Measurements from ENCODE around the gene MED20.

MED20 gene

GRCh38 chr6:41920921-41921711 lies at the start of gene MED20, which contains the start of gene BYSL:
MED20 (minus strand) TSS chr6:41921139; CDS start chr6:41921018, 121 bp downstream.
BYSL (plus strand) TSS chr6:41921499; CDS start chr6:41921563, 64 bp downstream.
- no peaks in the 10 kb centered on the region for H3K27me3 ChIP-seq
- H4K20me1 ChIP-seq = peaks cover 0 to 41% (median 36%) of the 10 kb centered on the region in 11 experiments; a peak in 19 of 22 replicates
- peaks cover 44 to 68% (median 59%) of the 10 kb centered on the region in 10 experiments for H3K4me1 ChIP-seq
- H3K9me3 ChIP-seq (replicated peaks in 1 of 11) = no peaks in the 10 kb centered on the region
- H3K4me3 ChIP-seq = peak within 1 kb of the TSS; percentile 77 to 94 (median 90)
- peak within 1 kb of the TSS; percentile 87 to 97 (median 96) for H3K4me2 ChIP-seq
- H3K36me3 ChIP-seq = peaks cover 16 to 58% (median 42%) of the 10 kb centered on the region in 11 experiments
- H3K27ac ChIP-seq = peak within 1 kb of the TSS; percentile 90 to 98 (median 94)
- peak in 4 of 11 experiments; percentile 31 to 71 (median 52); a peak in 7 of 22 replicates for TF ChIP-seq Cebpa-rat (IDR thresholded peaks at IDR 0.05)
- peak within 1 kb of the TSS; percentile 90 to 99 (median 93) for H3K9ac ChIP-seq

- H3K9me3 ChIP-seq (replicated peaks in 1 of 11) = peaks cover 0 to 6% (median 0%) of the 10 kb centered on the region in 11 experiments; a peak in 5 of 22 replicates
- peak overlapping the region in 9 of 11 experiments; percentile 40 to 64 (median 52); a peak in 16 of 22 replicates for H3K9ac ChIP-seq
- H3K27me3 ChIP-seq = no peaks in the 10 kb centered on the region
- peaks cover 69 to 100% (median 99%) of the 10 kb centered on the region in 10 experiments for H3K4me1 ChIP-seq
- H3K36me3 ChIP-seq = peaks cover 0 to 7% (median 0%) of the 10 kb centered on the region in 11 experiments; a peak in 1 of 22 replicates
- no peak overlapping the region for H3K4me3 ChIP-seq
- peak overlapping the region; percentile 54 to 92 (median 69) for H3K4me2 ChIP-seq
- peak overlapping the region; percentile 59 to 99 (median 79); a peak in 21 of 22 replicates for H3K27ac ChIP-seq
- no peaks in the 10 kb centered on the region for H4K20me1 ChIP-seq
- peak in 3 of 11 experiments; percentile 11 to 42 (median 35); a peak in 1 of 22 replicates for TF ChIP-seq Cebpa-rat (IDR thresholded peaks at IDR 0.05)
These were observed 49.5 kb upstream of the MED20 start for GRCh38 chr6:41970436-41970846.

GRCh38 chr6:41967312-41968287 lies 46.7 kb upstream of the MED20 start:
- H3K9me3 ChIP-seq (replicated peaks in 1 of 11) = peaks cover 0 to 6% (median 0%) of the 10 kb centered on the region in 11 experiments; a peak in 5 of 22 replicates
- peaks cover 42 to 98% (median 84%) of the 10 kb centered on the region in 10 experiments for H3K4me1 ChIP-seq
- peak overlapping the region in 9 of 11 experiments; percentile 16 to 99 (median 79); a peak in 17 of 22 replicates for H3K27ac ChIP-seq
- peak overlapping the region in 6 of 11 experiments; percentile 0 to 57 (median 34); a peak in 10 of 22 replicates for H3K9ac ChIP-seq
- H3K4me2 ChIP-seq = peak overlapping the region; percentile 4 to 92 (median 59); a peak in 21 of 22 replicates
- H3K36me3 ChIP-seq = peaks cover 0 to 9% (median 0%) of the 10 kb centered on the region in 11 experiments; a peak in 2 of 22 replicates
- H3K27me3 ChIP-seq = no peaks in the 10 kb centered on the region
- TF ChIP-seq Cebpa-rat (IDR thresholded peaks at IDR 0.05) = no peak
- H4K20me1 ChIP-seq = no peaks in the 10 kb centered on the region
- H3K4me3 ChIP-seq = no peak overlapping the region

GRCh38 chr6:41966961-41967311 lies 46.0 kb upstream of the MED20 start:
- Histone ChIP-seq H3K4me3 (no peak overlapping the region), H3K27ac (peak overlapping the region in 9 of 11 experiments; percentile 16 to 99 (median 79); a peak in 17 of 22 replicates), H4K20me1 (no peaks in the 10 kb centered on the region), H3K4me1 (peaks cover 42 to 92% (median 82%) of the 10 kb centered on the region in 10 experiments), H3K9ac (peak overlapping the region in 4 of 11 experiments; percentile 0 to 57 (median 36); a peak in 6 of 22 replicates), H3K9me3 (replicated peaks in 1 of 11) (peaks cover 0 to 6% (median 0%) of the 10 kb centered on the region in 11 experiments; a peak in 5 of 22 replicates), H3K36me3 (peaks cover 0 to 9% (median 0%) of the 10 kb centered on the region in 11 experiments; a peak in 2 of 22 replicates), H3K27me3 (no peaks in the 10 kb centered on the region), H3K4me2 (peak overlapping the region; percentile 4 to 92 (median 59); a peak in 21 of 22 replicates)
- TF ChIP-seq Cebpa-rat (IDR thresholded peaks at IDR 0.05) = no peak

GRCh38 chr6:41966214-41966920 lies 45.4 kb upstream of the MED20 start:
- Histone ChIP-seq H3K9ac (peak overlapping the region in 2 of 11 experiments; percentile 55 to 57; a peak in 1 of 22 replicates), H3K4me3 (no peak overlapping the region), H3K9me3 (replicated peaks in 1 of 11) (peaks cover 0 to 4% (median 0%) of the 10 kb centered on the region in 11 experiments; a peak in 5 of 22 replicates), H3K4me1 (peaks cover 44 to 92% (median 81%) of the 10 kb centered on the region in 10 experiments), H4K20me1 (no peaks in the 10 kb centered on the region), H3K36me3 (peaks cover 0 to 9% (median 0%) of the 10 kb centered on the region in 11 experiments; a peak in 2 of 22 replicates), H3K27ac (peak overlapping the region in 9 of 11 experiments; percentile 16 to 99 (median 79); a peak in 13 of 22 replicates), H3K27me3 (no peaks in the 10 kb centered on the region), H3K4me2 (peak overlapping the region; percentile 4 to 92 (median 59); a peak in 18 of 22 replicates)
- no peak for TF ChIP-seq Cebpa-rat (IDR thresholded peaks at IDR 0.05)

GRCh38 chr6:41965429-41966213 lies 44.7 kb upstream of the MED20 start:
- Histone ChIP-seq H3K27me3 (no peaks in the 10 kb centered on the region), H3K4me1 (peaks cover 44 to 92% (median 79%) of the 10 kb centered on the region in 10 experiments), H4K20me1 (no peaks in the 10 kb centered on the region), H3K9me3 (replicated peaks in 1 of 11) (no peaks in the 10 kb centered on the region), H3K4me2 (peak overlapping the region in 7 of 11 experiments; percentile 6 to 38 (median 30); a peak in 7 of 22 replicates), H3K4me3 (no peak overlapping the region), H3K36me3 (peaks cover 0 to 9% (median 0%) of the 10 kb centered on the region in 11 experiments; a peak in 3 of 22 replicates), H3K27ac (peak overlapping the region in 5 of 11 experiments; percentile 10 to 99 (median 93); a peak in 8 of 22 replicates), H3K9ac (peak overlapping the region in 1 of 11 experiments; percentile 51; a peak in 3 of 22 replicates)
- no peak for TF ChIP-seq Cebpa-rat (IDR thresholded peaks at IDR 0.05)
